Activated CD4-positive, alpha-beta T cell treated with anti-CD3 and anti-CD28 coated beads, Interleukin-2, amount 10 ng/mL, durations not matched to agents 24 days and 14 days (primary cell): ENCODE results near the gene CUX1. TPM values are rescaled to one million over a fixed set of nuclear protein-coding genes. Genes with fewer than 3 reads are reported as not detected.

Source experiments
- DNase-seq: peaks from one replicate; pipeline ENCODE4 v3.0.0; 2022
- H3K27ac Mint-ChIP-seq: one replicate; pipeline ENCODE4 v1.8.0; 2022; ENCODE audit warnings: mild to moderate bottlenecking, mixed read lengths
- H3K27me3 Mint-ChIP-seq: one replicate; pipeline ENCODE4 v1.8.0; 2022; ENCODE audit warnings: mixed read lengths
- H3K36me3 Mint-ChIP-seq: one replicate; pipeline ENCODE4 v1.8.0; 2022; ENCODE audit warnings: low read depth, mild to moderate bottlenecking, mixed read lengths
- H3K4me1 Mint-ChIP-seq: one replicate; pipeline ENCODE4 v1.8.0; 2021; ENCODE audit warnings: mixed read lengths
- H3K4me3 Mint-ChIP-seq: one replicate; pipeline ENCODE4 v1.8.0; 2022; ENCODE audit warnings: mild to moderate bottlenecking, moderate library complexity, mixed read lengths
- H3K9me3 Mint-ChIP-seq: one replicate; pipeline ENCODE4 v1.8.0; 2021; ENCODE audit warnings: mixed read lengths
- intact Hi-C: fragments of 100-400 bp; cut with micrococcal nuclease; formaldehyde crosslinking; loops from one replicate; pipeline ENCODE4 v1.15.1; 2023
- total RNA-seq: library from RNA; stranded (reverse); gene quantifications from 2 replicates; pipeline ENCODE4 v1.2.3, GENCODE V29; 2022

CUX1 gene
- total RNA-seq, 1 donor from 2014 or later, result 31.5 TPM

DNA sequence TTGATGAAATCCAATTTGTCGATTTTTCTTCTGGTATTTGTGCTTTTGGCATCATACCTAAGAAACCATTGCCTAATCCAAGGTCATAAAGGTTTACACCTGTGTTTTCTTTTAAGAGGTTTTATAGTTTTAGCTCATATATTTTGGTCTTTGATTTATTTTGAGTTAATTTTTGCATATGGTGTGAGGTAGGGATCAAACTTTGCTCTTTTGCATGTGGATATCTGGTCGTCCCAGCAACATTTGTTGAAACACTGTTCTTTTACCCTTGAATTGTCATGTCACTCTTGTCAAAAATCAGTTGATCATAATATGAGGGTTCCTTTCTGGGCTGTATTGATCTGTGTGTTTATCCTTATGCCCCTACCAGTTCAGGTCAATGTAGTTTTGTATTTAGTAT lies 236.7 kb downstream of the CUX1 start:
- no peak for DNase-seq
- Mint-ChIP-seq H3K27me3 (no peaks in the 10 kb centered on the region), H3K4me1 (no peaks in the 10 kb centered on the region), H3K4me3 (no peak overlapping the region), H3K27ac (no peak overlapping the region), H3K9me3 (peaks cover 4% of the 10 kb centered on the region), H3K36me3 (no peaks in the 10 kb centered on the region)
- intact Hi-C loops, result no loop called here

DNA sequence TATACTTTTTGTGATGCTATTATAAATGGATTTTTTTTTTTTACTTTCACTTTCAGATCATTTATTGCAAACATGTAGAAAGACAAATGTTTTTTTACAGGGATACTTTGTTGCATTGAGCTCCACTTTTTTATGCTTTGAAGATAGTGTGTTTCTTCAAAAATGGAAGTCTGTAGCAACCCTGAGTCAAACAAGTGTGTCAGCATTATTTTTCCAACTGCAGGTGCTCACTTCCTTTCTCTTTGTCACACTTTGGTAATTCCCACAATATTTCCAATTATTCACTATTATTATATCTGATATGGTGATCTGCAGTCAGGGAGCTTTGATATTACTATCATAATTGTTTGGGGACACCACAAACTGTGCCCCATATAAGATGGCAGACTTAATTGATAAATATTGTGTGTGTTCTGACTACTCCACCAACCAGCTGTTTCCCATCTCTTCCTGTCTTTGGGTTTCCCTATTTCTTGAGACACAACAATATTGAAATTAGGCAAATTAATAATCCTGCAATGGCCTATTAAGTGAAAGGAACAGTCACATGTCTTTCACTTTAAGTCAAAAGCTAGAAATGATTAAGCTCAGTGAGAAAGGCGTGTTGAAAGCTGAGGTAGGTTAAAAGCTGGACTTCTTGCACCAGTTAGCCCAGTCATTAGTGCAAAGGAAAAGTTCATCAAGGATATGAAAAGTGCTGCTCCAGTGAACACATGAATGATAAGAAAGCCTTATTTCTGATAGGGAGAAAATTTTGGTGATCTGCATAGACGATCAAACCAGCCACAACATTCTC lies 238.0 kb downstream of the CUX1 start:
- H3K4me1 Mint-ChIP-seq, result no peaks in the 10 kb centered on the region
- intact Hi-C loops, result no loop called here

GRCh38 chr7:102059524-102059923 lies 242.1 kb downstream of the CUX1 start:
- DNase-seq, result no peak
- Mint-ChIP-seq H3K27ac (no peak overlapping the region), H3K4me1 (no peaks in the 10 kb centered on the region), H3K27me3 (no peaks in the 10 kb centered on the region), H3K36me3 (no peaks in the 10 kb centered on the region), H3K4me3 (no peak overlapping the region), H3K9me3 (no peaks in the 10 kb centered on the region)
- intact Hi-C loops, result no loop called here

More for the DNA sequence above, 238.0 kb downstream of the CUX1 start:
- Mint-ChIP-seq H3K4me3 (no peak overlapping the region), H3K36me3 (no peaks in the 10 kb centered on the region), H3K27ac (no peak overlapping the region), H3K9me3 (peaks cover 4% of the 10 kb centered on the region), H3K27me3 (no peaks in the 10 kb centered on the region)
- DNase-seq, result no peak

DNA sequence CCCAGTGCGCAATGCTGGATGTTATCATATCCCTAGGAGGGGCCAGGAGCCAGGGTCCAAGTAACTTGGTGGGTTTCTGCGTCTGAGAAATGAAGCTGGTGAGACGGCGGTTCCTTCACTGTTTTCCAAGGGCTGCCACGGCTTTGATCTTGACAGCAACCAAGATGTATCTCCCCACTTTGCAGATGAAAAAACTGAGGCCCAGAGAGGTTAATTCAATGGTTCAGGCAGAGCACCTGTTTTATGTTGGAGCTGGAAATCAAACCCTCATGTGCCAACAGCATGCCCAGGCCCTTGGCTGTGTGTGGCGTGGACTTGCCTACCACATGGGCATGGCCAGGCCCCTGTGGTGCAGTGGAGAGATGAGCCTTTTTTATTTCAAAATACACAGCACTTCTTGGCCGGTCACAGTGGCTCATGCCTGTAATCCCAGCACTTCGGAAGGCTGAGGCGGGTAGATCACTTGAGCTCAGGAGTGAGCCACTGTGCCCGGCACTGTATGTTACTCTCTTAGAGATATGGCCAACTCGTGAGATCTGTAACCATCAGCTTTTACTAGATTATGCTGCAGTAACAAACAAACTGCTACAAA lies 244.0 kb downstream of the CUX1 start:
- intact Hi-C loops, result no loop called here
- Mint-ChIP-seq H3K27ac (no peak overlapping the region), H3K4me3 (no peak overlapping the region), H3K36me3 (no peaks in the 10 kb centered on the region), H3K4me1 (no peaks in the 10 kb centered on the region), H3K27me3 (no peaks in the 10 kb centered on the region), H3K9me3 (no peaks in the 10 kb centered on the region)
- DNase-seq, result no peak

DNA sequence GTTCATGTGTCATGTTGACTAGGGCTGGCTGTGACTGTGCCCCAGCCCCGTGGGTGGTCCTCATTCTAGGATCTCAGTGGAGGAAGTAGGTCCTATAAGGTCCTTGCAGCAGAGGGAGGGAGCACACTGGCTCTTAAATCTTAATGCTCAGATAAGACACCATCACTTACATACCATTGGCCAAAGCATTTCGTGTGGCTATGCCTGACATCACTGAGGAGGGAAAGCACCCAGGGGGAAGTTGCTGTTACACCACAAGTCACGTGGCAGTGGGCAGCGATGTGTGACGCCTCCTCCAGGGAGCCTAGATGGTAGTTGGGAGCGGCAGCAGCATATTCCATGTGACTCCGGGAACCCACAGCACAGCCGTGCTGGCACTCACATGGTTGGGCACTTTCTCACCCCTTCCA lies 244.6 kb downstream of the CUX1 start:
- no peak for DNase-seq
- Mint-ChIP-seq H3K36me3 (no peaks in the 10 kb centered on the region), H3K4me3 (no peak overlapping the region), H3K27me3 (no peaks in the 10 kb centered on the region), H3K4me1 (no peaks in the 10 kb centered on the region), H3K9me3 (no peaks in the 10 kb centered on the region), H3K27ac (no peak overlapping the region)
- intact Hi-C loops, result no loop called here

GRCh38 chr7:102063690-102064180 lies 246.3 kb downstream of the CUX1 start:
- Mint-ChIP-seq H3K27me3 (no peaks in the 10 kb centered on the region), H3K4me3 (no peak overlapping the region)

GRCh38 chr7:102064361-102065025 lies 247.1 kb downstream of the CUX1 start:
- DNase-seq, result no peak
- intact Hi-C loops, result no loop called here
- no peaks in the 10 kb centered on the region for H3K9me3 Mint-ChIP-seq
- H3K4me1 Mint-ChIP-seq, result no peaks in the 10 kb centered on the region
- no peak overlapping the region for H3K27ac Mint-ChIP-seq
- no peak overlapping the region for H3K4me3 Mint-ChIP-seq
- H3K27me3 Mint-ChIP-seq, result no peaks in the 10 kb centered on the region
- H3K36me3 Mint-ChIP-seq, result no peaks in the 10 kb centered on the region

More at GRCh38 chr7:102063690-102064180, 246.3 kb downstream of the CUX1 start:
- H3K4me1 Mint-ChIP-seq, result no peaks in the 10 kb centered on the region
- DNase-seq, result no peak
- no peak overlapping the region for H3K27ac Mint-ChIP-seq
- intact Hi-C loops, result no loop called here
- H3K36me3 Mint-ChIP-seq, result no peaks in the 10 kb centered on the region
- H3K9me3 Mint-ChIP-seq, result no peaks in the 10 kb centered on the region

- intact Hi-C loops, result no loop called here
- no peaks in the 10 kb centered on the region for H3K4me1 Mint-ChIP-seq
- no peak overlapping the region for H3K4me3 Mint-ChIP-seq
- H3K9me3 Mint-ChIP-seq, result no peaks in the 10 kb centered on the region
- peaks cover 2% of the 10 kb centered on the region for H3K36me3 Mint-ChIP-seq
- DNase-seq, result no peak
- no peaks in the 10 kb centered on the region for H3K27me3 Mint-ChIP-seq
- no peak overlapping the region for H3K27ac Mint-ChIP-seq
These were observed 247.8 kb downstream of the CUX1 start for GRCh38 chr7:102065226-102065625.

DNA sequence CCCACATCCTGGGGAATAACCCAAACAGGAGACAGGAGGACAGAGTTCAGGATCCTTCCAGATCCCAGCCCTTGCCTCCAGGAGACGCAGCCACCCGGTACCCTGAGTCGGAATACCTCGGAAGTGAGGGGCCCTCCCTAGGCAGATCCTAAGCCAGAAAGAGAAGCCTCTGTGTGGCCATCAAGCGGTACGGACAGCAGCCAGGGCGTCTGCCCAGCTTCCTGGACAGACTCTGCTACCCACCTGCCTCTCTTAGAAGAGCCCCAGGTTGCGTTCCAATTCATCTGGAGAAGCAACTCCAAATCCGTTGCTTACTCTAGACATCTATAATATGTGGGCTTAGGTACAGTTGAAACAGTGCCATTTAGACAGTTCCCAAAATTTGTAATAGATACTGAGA lies 249.1 kb downstream of the CUX1 start:
- Mint-ChIP-seq H3K36me3 (peaks cover 4% of the 10 kb centered on the region), H3K9me3 (no peaks in the 10 kb centered on the region), H3K4me1 (no peaks in the 10 kb centered on the region), H3K27me3 (no peaks in the 10 kb centered on the region), H3K4me3 (no peak overlapping the region), H3K27ac (no peak overlapping the region)
- no peak for DNase-seq
- intact Hi-C loops, result no loop called here

GRCh38 chr7:102068846-102069245 lies 251.4 kb downstream of the CUX1 start:
- intact Hi-C loops, result no loop called here
- no peaks in the 10 kb centered on the region for H3K27me3 Mint-ChIP-seq

GRCh38 chr7:102069931-102070629 lies 252.7 kb downstream of the CUX1 start:
- DNase-seq, result no peak
- H3K4me1 Mint-ChIP-seq, result no peaks in the 10 kb centered on the region
- H3K36me3 Mint-ChIP-seq, result peaks cover 14% of the 10 kb centered on the region
- intact Hi-C loops, result no loop called here
- H3K9me3 Mint-ChIP-seq, result no peaks in the 10 kb centered on the region
- no peaks in the 10 kb centered on the region for H3K27me3 Mint-ChIP-seq
- no peak overlapping the region for H3K27ac Mint-ChIP-seq
- H3K4me3 Mint-ChIP-seq, result no peak overlapping the region

More at GRCh38 chr7:102068846-102069245, 251.4 kb downstream of the CUX1 start:
- Mint-ChIP-seq H3K9me3 (no peaks in the 10 kb centered on the region), H3K4me1 (no peaks in the 10 kb centered on the region), H3K4me3 (no peak overlapping the region), H3K36me3 (peaks cover 14% of the 10 kb centered on the region), H3K27ac (no peak overlapping the region)
- no peak for DNase-seq

DNA sequence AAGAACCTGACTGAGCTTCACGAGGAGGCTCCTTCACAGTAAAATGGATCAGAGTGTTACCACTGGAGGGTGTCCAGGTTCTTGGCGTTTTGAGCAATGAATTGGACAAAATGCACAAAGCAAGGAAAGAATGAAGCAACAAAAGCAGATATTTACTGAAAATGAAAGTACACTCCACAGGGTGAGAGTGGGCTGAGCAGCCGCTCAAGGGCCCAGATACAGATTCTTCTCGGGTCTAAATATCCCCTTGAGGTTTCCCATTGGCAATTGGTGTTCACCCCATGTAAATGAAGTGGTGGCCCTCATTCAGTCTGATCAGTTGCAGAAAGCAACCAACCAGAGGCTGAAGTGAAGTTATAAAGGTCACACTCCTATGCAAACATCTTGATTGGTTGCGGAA lies 254.6 kb downstream of the CUX1 start:
- H3K9me3 Mint-ChIP-seq, result no peaks in the 10 kb centered on the region
- no peak overlapping the region for H3K4me3 Mint-ChIP-seq
- DNase-seq, result no peak
- no peak overlapping the region for H3K27ac Mint-ChIP-seq
- intact Hi-C loops, result no loop called here
- no peaks in the 10 kb centered on the region for H3K27me3 Mint-ChIP-seq
- peaks cover under 1% of the 10 kb centered on the region for H3K4me1 Mint-ChIP-seq
- H3K36me3 Mint-ChIP-seq, result peaks cover 14% of the 10 kb centered on the region

- no peak for DNase-seq
- Mint-ChIP-seq H3K27ac (no peak overlapping the region), H3K4me1 (peaks cover 3% of the 10 kb centered on the region), H3K27me3 (no peaks in the 10 kb centered on the region), H3K9me3 (no peaks in the 10 kb centered on the region), H3K36me3 (peaks cover 14% of the 10 kb centered on the region), H3K4me3 (no peak overlapping the region)
- intact Hi-C loops, result no loop called here
These were observed 255.3 kb downstream of the CUX1 start for GRCh38 chr7:102072636-102073209.
